GM12874 (cell line): Measurements from ENCODE around the gene MAP3K14.
A peak's percentile ranks its signal among the peaks of the same experiment; 100 is the strongest.

ENCODE experiments used
- CTCF ChIP-seq: IDR thresholded peaks from 2 replicates; pipeline ENCODE4 v1.5.1; 2011; ENCODE audit warnings: low read depth, mild to moderate bottlenecking, control low read depth, low read length, moderate library complexity; ENCODE audit not compliant: insufficient read depth

MAP3K14 gene

DNA sequence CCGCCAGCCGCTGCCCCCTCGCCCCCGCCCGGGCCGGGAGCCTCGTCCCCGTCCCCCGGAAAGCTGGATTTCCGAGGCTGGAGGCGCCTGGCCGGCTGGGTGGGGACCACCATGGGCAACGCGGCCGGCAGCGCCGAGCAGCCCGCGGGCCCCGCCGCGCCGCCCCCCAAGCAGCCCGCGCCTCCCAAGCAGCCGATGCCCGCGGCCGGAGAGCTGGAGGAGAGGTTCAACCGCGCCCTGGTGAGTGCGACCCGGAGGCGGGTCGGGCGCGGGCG lies 94.9 kb downstream of the MAP3K14 start:
- TF ChIP-seq CTCF: no peak

GRCh38 chr17:45221081-45222013 lies 95.5 kb downstream of the MAP3K14 start, which contains the start of gene FMNL1:
Gene FMNL1, plus strand, starts transcription at chr17:45221885. Its CDS starts 240 bp downstream, at chr17:45222125.
- no peak for TF ChIP-seq CTCF

GRCh38 chr17:45220079-45220478 lies 96.7 kb downstream of the MAP3K14 start:
- no peak for TF ChIP-seq CTCF

GRCh38 chr17:45218895-45219661 lies 97.7 kb downstream of the MAP3K14 start:
- peak; percentile 89 for TF ChIP-seq CTCF
